ENCODE results near the gene ADGRL1.
"Not testable (repeated sequence)": the region's sequence is repeated elsewhere in the genome, so short reads cannot be mapped to it uniquely, and the experiment has no call there.

The ADGRL1 gene

GRCh38 chr19:14205452-14206287 is at the start of gene ADGRL1:
ADGRL1 (minus strand) TSS chr19:14206169; CDS start chr19:14183602, 22,567 bp downstream.
- not testable (repeated sequence) for DNase-seq

- not testable (repeated sequence) for DNase-seq
Observed at GRCh38 chr19:14255316-14255715, 49.3 kb upstream of the ADGRL1 start.

GRCh38 chr19:14253822-14254599 is 48.0 kb upstream of the ADGRL1 start:
- peak in 1 of 2 experiments; percentile 11 for DNase-seq

- DNase-seq, result not testable (repeated sequence)
Observed at GRCh38 chr19:14252136-14252535, 46.2 kb upstream of the ADGRL1 start.

- no peak for DNase-seq
Observed at GRCh38 chr19:14250870-14251269, 44.9 kb upstream of the ADGRL1 start.

- not testable (repeated sequence) for DNase-seq
Observed at GRCh38 chr19:14250315-14250714, 44.3 kb upstream of the ADGRL1 start.

GRCh38 chr19:14249891-14250290 is 43.9 kb upstream of the ADGRL1 start:
- DNase-seq, result not testable (repeated sequence)

- DNase-seq, result peak; percentile 26 to 30
Observed at GRCh38 chr19:14249012-14249754, 43.2 kb upstream of the ADGRL1 start.

DNA sequence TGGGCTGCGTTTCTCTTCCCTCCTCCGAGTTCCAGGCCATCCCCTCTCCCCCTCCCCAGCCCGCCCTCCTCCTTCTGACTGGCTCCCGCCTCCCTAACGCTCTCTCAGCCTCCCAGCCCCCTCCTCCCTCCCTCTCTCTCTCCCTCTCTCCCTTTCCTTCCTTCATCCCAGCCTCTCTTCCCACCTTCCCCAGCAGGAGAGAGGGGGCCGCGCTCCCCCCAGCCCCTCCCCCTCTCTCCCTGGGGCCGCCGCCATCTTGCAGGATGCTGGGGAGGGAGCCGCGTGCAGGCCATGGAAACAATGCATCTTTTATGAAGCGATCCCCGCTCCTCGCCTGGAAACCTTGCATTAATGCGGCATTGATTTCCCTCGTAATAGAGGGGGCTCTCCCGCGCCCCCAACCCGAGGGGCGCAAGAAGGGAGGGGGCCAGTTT is 42.6 kb upstream of the ADGRL1 start:
- DNase-seq, result peak; percentile 45

- DNase-seq, result peak in 1 of 2 experiments; percentile 14
Observed at GRCh38 chr19:14247548-14248471, 41.8 kb upstream of the ADGRL1 start.

- not testable (repeated sequence) for DNase-seq
Observed at GRCh38 chr19:14247205-14247547, 41.2 kb upstream of the ADGRL1 start.

GRCh38 chr19:14244393-14244792 is 38.4 kb upstream of the ADGRL1 start:
- DNase-seq, result not testable (repeated sequence)

DNA sequence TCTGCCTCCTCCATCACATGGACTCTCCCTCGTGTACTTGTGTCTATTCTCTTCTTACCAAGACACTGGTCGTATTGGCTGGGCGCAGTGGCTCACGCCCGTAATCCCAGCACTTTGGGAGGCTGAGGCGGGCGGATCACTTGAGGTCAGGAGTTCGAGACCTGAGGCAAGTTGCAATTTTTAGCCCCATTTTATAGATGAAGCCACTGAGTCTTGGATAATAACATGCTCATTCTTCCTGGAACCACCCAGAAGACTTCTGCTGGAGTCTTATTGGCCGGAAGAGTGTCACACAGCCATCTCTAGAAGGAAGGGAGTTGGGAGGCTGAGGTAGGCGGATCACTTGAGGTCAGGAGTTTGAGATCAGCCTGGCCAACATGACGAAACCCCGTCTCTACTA is 37.7 kb upstream of the ADGRL1 start:
- not testable (repeated sequence) for DNase-seq

GRCh38 chr19:14237014-14237941 is 31.3 kb upstream of the ADGRL1 start:
- DNase-seq, result no peak

DNA sequence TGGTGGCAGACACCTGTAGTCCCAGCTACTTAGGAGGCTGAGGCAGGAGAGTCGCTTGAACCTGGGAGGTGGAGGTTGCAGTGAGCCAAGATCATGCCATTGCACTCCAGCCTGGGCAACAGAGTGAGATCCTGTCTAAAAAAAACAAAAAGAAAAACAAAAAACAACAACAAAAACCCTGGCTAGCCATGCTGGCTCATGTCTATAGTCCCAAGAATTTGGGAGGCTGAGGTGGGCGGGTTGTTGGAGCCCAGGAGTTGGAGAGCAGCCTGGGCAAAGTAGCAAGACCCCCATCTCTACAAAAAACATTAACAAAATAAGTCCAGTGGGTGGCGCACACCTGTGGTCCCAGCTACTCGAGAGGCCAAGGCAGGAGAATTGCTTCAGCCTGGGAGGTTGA is 27.0 kb upstream of the ADGRL1 start:
- DNase-seq, result not testable (repeated sequence)

GRCh38 chr19:14228446-14229071 is 22.6 kb upstream of the ADGRL1 start:
- DNase-seq, result not testable (repeated sequence)

- not testable (repeated sequence) for DNase-seq
Observed at GRCh38 chr19:14226498-14226897, 20.5 kb upstream of the ADGRL1 start.

DNA sequence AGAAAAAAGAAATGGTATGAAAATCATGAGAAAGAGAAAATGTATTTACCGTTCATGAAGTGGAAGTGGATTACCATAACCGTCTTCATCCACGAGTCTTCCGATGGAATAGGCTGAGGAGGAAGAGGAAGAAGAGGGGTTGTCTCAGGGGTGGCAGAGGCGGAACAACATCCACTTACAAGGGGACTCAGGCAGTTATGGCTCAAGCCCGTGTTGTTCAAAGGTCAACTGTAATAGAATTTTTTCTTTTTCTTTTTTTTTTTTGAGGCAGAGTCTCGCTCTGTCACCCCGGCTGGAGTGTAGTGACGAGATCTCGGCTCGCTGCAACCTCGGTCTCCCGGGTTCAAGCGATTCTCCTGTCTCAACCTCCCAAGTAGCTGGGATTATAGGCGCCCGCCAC is 16.9 kb upstream of the ADGRL1 start:
- no peak for DNase-seq

GRCh38 chr19:14221345-14221744 is 15.4 kb upstream of the ADGRL1 start:
- DNase-seq, result peak; percentile 59 to 65

DNA sequence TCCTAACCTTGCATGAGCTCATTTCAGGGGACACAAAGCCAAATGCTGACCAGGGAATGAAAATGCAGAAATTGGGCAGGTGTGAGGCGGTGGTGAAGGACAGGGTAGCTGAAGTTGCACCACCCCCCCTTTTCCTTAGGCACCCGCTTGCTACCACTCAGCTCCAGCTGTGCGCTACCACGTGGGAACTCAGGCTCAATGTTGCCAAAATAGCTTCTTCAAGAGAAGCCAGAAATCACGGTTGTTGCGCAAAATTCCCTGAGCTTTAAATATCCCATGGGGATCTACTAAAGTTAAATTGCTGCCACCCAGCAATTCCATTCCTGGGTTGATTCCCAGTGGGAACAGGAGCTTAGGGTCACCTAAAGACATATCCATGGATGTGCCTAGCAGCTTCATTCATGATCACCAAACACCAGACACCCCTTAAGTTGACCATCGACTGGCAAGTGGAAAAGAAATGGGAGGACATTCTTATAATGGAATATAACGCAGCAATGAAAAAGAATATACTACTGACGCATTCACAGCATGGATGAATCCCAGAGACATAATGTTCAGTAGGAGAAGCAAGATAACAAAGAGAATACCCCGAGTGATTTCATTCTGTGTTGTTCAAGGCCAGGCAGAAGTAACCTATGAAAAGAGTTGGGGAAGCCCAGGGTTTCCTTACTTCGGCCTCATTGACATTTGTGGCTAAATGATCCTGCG is 12.8 kb upstream of the ADGRL1 start:
- no peak for DNase-seq
